GM12891 (cell line): ENCODE measurements around the gene ZFAND3.

Experiments used
- POLR2A ChIP-seq: IDR thresholded peaks from 2 replicates; pipeline ENCODE4 v1.6.1; 2011; ENCODE audit warnings: low read depth, low read length, control low read depth
- POLR2AphosphoS5 ChIP-seq: IDR thresholded peaks from 2 replicates; pipeline ENCODE4 v1.6.1; 2011; ENCODE audit warnings: low read depth, low read length, control low read depth
- TAF1 ChIP-seq: IDR thresholded peaks from 2 replicates; pipeline ENCODE4 v1.6.1; 2011; ENCODE audit warnings: low read depth, low read length, control low read depth

- TF ChIP-seq POLR2AphosphoS5 (no peak), POLR2A (no peak), TAF1 (no peak)
Observed at GRCh38 chr6:38012573-38012972, 193.0 kb downstream of the ZFAND3 start.
